ENCODE results near the gene MRPL36.

MRPL36 gene

GRCh38 chr5:1815071-1815786 is 15.6 kb upstream of the MRPL36 start:
- peaks cover 76% of the 10 kb centered on the region for H3K36me3 ChIP-seq
- no peak overlapping the region for H3K4me3 ChIP-seq (ENCODE audit: low read depth in 1 of 2, low read length in 1 of 2)
- no peaks in the 10 kb centered on the region for H3K9me3 ChIP-seq
- H3K27me3 ChIP-seq, result no peaks in the 10 kb centered on the region
- H3K27ac ChIP-seq, result no peak overlapping the region
- H3K4me1 ChIP-seq (ENCODE audit: control insufficient read depth in 1 of 2, insufficient read depth in 1 of 2, low read depth in 1 of 2, low read length in 1 of 2), result no peaks in the 10 kb centered on the region
- no peak for TF ChIP-seq CTCF (IDR thresholded peaks at IDR 0.05)

DNA sequence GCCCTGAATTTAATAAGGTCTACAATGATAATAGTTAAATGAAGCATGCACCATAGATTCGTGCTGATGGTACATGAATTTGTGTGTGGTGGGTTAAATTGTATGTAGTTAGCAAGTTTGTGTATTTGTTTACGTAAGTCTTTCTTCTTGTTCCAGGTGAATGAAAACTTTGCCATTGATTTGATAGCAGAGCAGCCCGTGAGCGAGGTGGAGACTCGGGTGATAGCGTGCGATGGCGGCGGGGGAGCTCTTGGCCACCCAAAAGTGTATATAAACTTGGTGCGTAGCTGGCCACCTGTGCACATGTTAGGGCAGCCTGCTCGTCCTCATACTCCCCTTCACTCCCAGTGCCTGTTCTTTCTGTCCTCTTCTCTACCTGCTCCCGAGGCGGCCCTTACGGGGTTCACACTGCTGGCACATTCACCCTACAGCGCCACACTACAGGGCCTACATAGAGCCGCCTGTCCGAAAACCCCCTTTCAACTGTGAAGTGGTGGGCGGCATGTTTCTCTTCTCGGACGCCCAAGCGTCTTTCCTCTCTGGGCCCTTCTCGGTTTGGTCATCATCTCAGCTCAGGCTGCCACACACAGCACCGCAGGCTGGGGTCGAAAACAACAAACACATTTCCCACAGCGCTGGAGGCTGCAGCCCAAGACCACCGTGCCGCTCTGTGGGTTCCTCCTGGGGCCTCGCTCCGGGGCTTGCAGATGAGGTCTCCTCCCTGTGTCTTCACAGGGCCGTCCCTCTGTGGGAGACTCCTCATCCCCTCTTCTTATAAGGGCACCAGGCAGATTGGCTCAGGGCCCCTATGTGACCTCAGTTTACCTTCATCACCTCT is 14.8 kb upstream of the MRPL36 start:
- no peak for TF ChIP-seq CTCF (IDR thresholded peaks at IDR 0.05)
- H3K9me3 ChIP-seq, result no peaks in the 10 kb centered on the region
- no peak overlapping the region for H3K4me3 ChIP-seq (ENCODE audit: low read depth in 1 of 2, low read length in 1 of 2)
- H3K27ac ChIP-seq, result no peak overlapping the region
- H3K36me3 ChIP-seq, result peaks cover 84% of the 10 kb centered on the region
- no peaks in the 10 kb centered on the region for H3K27me3 ChIP-seq
- H3K4me1 ChIP-seq (ENCODE audit: control insufficient read depth in 1 of 2, insufficient read depth in 1 of 2, low read depth in 1 of 2, low read length in 1 of 2), result no peaks in the 10 kb centered on the region

- Histone ChIP-seq H3K9me3 (no peaks in the 10 kb centered on the region), H3K4me3 (ENCODE audit: low read depth in 1 of 2, low read length in 1 of 2) (no peak overlapping the region), H3K27ac (no peak overlapping the region), H3K36me3 (peaks cover 85% of the 10 kb centered on the region), H3K4me1 (ENCODE audit: control insufficient read depth in 1 of 2, insufficient read depth in 1 of 2, low read depth in 1 of 2, low read length in 1 of 2) (no peaks in the 10 kb centered on the region), H3K27me3 (no peaks in the 10 kb centered on the region)
- TF ChIP-seq CTCF (IDR thresholded peaks at IDR 0.05), result no peak
These were observed 11.0 kb upstream of the MRPL36 start for GRCh38 chr5:1810581-1811101.

DNA sequence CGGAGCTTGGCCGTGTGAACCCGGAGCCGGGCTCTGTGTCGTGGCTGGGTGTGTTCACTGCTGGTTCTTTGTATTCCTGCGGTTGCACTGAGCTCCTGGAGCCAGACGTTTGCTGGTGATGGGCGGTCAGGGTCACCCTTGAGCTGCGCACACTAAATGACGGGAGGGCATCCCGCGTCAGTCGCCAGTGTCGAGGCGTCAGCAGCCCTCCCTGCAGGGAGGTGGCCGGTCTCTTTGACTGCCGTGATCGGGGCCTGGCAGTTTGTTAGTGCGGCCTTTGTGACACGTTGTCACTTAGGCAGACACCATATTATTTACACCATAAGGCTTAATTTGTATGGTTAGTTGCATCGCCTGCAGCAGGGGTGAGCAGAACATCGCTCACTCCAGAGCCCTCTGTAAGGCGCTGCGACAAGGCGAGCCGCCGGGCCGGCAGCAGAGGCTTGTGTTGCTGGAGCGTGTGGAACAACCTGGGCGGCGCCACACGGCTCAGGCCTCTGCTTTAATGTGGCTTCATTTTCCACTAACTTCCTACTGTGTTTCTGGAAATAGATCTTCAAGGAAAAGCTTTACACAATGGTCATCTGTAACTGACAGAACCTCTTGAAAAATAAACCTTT is 9.9 kb upstream of the MRPL36 start:
- no peaks in the 10 kb centered on the region for H3K9me3 ChIP-seq

More for the DNA sequence above, 9.9 kb upstream of the MRPL36 start:
- Histone ChIP-seq H3K4me1 (ENCODE audit: control insufficient read depth in 1 of 2, insufficient read depth in 1 of 2, low read depth in 1 of 2, low read length in 1 of 2) (no peaks in the 10 kb centered on the region), H3K27ac (no peak overlapping the region), H3K27me3 (no peaks in the 10 kb centered on the region), H3K4me3 (ENCODE audit: low read depth in 1 of 2, low read length in 1 of 2) (no peak overlapping the region), H3K36me3 (peaks cover 85% of the 10 kb centered on the region)
- TF ChIP-seq CTCF (IDR thresholded peaks at IDR 0.05), result no peak
